NCI-H82 treated with DMSO at 0.1 percent for 48 hours (cell line): ENCODE data around the gene PARD3.

ENCODE experiments used
- DNase-seq: peaks from one replicate; lab custom pipeline; 2025; ENCODE audit not compliant: unreplicated experiment; lab: John Stamatoyannopoulos, UW

PARD3 gene

DNA sequence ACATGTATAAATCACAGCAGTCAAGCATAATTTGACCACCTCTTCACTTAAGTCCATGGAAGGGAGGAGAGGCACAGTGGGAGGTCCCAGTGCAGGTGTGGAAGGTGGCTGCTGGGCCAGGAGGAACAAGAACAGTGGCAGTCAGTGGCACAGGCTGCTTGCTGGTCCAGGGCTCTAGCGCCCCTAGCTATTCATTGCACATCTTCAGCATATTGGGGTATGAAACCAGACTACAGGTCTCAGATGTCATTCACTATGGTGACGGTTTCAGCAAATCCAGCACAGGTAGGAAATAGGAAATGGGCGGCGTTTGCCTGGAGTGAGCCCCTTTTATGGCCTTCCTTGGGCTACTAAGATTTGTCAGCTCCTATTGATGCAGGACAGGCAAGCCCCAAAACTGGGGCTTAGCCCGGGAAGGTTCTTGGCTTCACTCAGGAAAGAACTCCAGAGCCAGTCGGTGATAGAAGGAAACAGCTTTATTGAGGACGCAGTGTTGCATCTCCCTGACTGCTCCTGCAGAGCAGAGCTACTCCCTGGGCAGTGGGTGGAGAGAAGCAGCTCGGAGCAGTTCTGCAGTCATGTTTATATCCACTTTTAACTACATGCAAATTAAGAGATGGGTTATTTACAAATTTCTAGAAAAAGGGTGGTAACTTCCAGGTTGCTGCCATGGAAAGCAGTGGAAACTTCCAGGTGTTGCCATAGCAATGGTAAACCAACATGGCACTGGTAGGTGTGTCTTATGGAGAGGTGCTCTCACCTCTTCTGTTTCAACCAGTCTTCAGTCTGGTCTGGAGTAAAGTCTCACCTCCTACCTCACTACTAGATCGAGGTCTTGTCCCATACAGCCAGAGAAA, 608.8 kb downstream of the PARD3 start:
- DNase-seq: no peak

DNA sequence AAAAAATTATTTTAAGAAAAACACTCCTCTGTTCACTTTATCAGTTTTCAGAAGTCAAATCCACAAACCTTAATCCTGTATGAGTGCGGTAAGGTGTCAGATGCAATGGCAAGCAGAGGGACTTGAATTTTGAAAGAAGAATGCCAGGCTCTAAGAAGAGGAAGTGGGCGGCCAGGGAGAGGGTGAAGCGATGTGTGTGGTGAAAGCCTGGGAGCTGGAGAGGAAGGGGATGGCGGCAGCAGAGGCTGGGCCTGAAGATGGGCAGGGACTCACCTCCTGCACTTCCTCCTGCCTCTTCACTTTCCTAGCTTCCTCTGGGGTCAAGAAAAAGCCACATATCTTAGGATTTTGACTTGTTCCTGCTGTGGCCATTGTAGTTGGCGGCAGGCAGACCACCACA, 609.6 kb downstream of the PARD3 start:
- no peak for DNase-seq

DNA sequence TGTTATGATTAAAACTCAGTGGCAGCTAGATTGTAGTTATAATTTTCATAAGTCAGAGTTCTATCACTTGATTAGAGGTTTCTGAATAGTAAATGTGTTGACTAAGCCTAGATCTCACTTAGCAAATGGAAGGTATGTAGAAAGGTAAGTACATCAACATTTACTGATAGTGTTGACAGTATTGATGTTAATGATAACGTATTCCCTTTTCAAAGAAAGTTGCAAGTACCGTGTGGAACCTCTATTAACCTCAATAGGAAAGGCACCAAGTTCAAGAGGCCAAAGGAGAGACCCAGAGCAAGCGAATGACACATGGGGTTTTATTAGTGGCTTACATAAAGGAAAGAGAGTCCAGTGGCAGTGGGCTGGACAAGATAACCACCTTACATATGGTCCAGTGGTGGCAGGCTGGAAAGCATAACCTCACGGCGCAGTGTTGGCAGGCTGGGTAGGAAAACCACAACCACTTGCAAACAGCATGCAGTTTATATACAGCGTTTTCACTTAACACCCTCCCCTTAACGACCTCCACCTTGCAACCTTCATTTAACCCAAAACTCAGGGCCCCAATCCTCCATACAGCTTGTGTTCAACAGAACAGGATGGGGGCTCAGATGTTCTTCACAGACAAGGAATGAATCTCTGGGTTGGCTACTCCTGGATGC, 611.0 kb downstream of the PARD3 start:
- DNase-seq: no peak

DNA sequence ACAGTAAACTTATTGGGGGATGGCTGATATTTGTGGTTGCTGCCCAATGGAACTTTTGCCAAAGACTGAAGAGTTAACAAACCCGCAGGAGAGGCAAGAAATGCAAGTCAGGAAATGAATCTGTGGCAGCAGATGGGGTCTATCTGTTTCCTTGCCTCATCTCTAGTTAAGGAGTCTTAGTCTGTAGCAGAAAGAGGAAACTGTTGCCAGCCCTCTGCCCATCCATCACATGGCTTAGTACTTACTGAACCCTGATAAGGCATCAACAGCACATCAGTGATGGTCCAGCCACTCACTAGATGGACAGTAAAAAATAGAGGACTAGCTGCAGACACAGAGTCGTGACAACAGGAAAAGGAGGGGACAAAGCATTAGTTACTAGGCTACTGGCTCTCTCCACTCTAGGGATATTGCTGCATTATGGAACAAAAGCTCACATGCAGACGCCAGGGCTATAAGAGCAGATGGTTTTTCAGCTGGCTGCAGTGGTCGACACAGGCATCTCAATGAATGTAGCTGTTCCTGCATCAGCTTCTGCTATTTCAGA, 614.7 kb downstream of the PARD3 start:
- DNase-seq: no peak

DNA sequence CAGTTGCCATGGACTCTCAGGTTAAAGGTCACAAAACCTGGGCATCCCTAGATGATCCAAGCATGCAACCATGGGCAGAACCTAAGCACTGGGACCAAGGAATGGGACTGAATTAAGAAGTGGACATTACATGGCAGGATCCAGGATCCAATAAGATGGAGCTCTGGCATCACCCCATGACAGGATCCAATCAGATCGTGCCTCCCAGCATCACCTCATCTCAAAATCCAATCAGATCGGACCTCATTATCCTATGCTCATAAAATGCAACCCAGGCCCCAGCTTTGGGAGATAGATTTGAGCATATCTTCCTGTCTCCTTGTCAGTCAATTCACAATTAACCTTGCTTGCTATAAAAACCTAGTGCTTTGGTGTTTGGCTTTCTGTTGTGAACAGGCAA, 616.1 kb downstream of the PARD3 start:
- no peak for DNase-seq

DNA sequence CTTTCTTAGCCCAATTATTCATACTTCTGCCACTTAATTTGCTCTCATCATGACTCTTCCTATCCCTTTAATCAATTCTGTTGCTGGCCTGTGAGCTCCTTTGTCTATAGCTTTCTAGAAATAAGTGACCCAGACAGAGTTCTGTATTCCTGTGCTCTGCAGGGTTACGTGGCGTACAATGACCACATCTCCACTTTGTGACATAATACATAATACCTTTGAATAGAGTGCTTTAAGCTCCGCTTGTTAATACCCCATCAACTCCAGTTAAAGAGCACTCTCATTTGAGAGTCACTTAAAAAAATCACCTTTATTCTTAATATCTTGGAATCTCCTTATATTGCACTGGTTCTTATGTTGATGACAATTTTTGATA, 619.0 kb downstream of the PARD3 start:
- DNase-seq: no peak

DNA sequence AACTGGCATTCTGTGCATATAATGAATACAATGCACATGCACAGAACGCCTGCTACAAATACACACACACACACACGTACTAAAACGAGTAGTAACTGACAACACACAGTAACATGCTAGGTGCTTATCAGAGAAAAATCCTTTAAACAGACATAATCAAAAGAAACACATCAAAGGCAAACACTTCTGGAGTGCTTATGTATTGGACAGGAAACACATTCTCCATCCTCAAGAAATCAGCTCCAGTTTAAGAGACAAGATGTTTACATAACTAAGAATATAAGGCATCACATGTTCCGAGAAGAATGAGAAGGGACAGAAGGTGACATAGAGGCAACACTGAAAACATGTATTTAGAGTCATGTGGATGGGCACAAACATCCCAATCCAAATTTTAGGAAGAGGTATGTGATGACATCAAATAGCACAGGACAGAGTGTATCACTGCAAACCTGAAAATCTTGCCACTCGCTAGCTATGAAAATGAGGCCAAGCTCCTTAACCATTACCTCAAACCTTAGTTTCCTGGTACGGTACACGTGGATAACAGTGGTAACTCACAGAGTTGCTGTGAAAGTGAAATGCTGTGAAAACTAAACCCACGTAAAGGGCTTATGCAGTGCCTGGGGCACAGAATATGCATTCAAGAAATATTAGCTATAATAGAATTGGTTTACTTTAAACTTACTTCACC, 619.6 kb downstream of the PARD3 start:
- DNase-seq: no peak

DNA sequence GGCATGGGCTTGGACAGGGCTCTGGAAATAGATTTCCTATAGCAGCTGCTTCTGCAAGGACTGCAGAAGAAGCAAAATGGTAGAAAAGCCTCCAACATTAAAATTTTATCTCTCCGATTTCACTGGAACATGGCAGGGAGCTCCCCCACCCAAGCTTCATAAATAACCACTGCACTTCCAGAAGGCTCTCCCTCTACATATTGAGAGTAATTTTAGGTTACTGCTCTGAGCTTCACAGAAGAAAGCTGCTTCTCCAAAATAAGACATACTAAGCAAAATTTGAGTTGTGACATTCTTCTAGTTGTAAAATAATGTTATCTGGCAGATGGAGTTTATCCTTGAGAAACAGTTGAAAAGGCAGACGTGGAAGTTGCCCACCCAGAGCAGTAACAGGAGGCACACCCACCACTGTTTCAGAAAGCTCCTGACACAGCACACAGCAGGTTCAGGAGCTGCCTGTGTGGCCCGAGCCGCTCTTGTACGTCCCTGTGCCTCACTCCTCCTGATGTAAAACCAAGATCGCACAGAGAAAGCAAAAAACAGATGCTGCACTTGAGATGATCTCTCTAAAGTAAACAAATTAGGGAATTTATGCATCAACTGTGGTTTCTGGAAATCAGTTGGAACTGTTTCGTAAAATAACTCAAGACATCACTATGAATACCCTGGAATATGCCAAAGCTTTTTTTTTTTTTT, 621.0 kb downstream of the PARD3 start:
- DNase-seq: no peak

DNA sequence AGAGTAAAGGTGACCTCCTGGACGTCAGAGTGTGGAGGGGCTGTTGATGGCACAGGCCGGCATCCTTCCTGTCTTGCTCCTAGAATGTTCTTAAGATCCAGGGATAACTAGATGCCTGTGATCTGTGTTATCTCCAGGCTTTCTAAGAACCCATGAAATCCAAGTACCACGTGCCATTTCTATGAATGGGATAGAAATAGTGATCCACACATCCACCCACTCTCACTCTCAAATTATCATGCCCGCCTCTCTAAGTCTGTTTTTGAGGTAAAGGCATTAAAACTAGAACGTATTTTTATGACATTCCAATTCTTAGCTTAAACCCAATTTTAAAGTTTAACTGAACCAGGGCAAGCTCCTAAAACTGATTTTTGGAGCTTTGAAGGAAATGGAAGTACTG, 622.5 kb downstream of the PARD3 start:
- no peak for DNase-seq

DNA sequence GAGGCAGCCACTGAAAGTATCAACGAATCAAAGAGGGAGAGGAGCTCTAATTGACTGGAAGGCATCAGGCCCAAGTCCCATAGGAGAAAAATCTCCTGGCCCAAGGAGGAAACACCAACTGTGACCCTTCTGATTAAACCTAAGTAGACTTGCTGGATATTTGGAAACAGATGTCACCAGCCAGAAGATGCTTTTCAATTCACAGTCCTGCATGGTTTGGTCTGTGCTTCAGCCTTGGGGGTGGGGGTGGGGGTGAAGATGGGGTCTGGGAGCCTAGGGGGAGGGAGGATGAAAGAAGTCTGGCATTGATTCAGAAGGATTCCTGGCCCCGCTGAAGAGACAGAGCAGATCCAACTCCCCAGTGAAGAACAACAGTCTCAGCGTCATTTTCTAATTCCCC, 623.7 kb downstream of the PARD3 start:
- DNase-seq: no peak

DNA sequence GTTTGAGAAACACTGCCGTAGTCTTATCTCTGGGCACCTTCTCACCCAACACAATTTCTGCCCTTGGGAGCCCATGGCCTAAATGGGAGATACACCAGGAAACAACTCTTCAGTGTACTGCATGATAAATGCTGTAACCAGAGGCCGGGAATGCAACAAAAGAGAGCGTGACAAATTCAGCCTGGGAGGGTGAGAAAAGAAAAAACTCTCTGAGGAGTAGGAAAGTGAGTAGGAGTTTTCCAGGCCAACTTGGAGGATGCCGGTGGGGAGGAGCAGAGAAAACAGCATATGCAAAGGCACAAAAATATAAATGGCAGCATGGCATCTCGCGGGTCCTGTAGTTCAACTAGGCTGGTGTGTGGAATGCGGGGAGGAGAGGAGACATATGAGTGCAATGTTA, 624.5 kb downstream of the PARD3 start:
- DNase-seq: no peak

DNA sequence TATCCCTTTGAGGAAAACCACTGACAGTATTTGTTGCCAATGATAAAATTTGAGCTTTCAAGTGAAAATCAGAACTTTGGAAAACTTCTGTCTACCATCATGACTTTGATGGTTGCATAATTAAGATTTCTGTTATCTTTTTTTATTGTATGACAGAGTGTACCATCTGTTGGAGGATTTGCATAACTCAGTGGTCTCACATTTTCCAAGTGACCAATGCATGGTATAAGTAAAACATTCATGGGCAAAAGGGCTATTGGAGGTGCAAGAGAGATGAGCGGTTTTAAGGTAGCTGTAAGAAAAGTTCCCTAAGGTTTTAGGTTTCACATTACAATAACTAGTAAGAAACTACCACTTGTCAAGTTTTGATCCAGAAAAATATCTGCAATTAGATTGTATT, 625.3 kb downstream of the PARD3 start:
- no peak for DNase-seq

DNA sequence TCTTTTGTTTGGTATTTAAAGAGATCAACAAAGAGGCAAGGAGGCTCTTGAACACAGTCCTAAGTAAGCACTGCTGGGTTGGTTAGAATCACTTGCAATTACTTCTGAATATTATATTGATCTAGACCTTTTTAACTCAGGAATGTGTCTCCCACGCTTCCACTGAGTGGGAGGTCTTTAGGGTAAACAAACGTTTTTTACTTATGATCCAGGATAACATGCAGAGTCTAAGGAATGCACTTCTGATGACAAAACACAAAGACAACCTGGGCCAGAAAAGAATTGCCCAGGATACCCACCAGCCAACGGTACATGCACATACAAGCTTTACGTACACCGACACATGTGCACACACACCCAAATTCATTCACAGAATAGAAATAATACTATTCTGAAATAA, 626.9 kb downstream of the PARD3 start:
- DNase-seq: no peak

DNA sequence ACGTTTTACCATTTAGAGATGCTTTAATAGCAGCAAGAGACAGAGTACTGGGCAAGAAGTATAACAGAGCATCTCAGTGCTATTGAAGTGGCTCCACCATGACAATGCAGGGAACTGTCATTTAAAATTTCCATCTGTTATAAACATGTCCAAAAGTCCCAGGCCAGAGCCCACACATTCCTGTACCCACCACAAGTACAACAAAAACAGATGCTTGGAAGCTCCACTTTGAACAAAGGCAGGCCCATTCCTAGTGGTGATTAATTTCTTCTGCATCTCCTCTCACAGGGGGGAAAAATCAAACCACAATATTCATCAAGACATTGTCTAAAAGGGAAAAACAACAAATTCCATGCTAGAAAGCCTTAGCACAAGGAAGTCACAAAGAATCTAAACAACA, 627.9 kb downstream of the PARD3 start:
- DNase-seq: no peak

DNA sequence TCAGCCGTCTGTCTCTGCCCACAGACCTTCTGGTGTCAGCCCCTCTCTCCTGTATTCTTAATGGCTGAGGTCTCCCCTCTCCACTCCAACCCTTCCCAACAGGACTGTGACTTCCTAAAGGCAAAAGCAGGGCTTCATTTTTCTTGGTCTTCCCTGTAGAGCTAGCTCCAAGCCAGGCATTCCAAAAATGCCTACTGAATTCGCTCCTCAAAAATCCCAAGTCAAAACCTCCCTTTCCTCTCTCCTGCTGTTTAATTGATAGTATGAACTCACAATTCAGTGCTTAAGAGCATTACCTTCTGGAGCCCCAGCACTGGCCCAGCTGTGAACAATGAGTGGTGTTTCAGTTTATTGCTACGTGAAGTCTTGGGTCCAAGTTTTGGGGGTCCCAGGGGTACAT, 628.4 kb downstream of the PARD3 start:
- no peak for DNase-seq

DNA sequence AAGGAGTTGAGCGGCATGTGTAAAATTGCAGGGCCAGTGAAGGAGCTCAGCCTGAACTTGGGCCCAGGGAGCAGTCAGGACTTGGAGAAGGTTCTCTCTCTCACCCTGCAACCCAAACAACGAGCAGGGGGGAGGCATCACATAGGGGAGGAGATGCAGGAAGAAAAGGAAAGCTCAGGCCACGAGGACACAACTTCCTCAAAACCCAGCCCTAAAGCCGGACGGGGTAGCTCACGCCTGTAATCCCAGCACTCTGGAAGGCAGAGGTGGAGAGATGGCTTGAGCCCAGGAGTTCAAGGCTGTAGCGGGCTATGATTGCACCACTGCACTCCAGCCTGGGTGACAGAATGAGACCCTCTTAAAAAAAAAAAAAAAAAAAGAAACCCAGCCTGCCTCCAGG, 629.1 kb downstream of the PARD3 start:
- no peak for DNase-seq

DNA sequence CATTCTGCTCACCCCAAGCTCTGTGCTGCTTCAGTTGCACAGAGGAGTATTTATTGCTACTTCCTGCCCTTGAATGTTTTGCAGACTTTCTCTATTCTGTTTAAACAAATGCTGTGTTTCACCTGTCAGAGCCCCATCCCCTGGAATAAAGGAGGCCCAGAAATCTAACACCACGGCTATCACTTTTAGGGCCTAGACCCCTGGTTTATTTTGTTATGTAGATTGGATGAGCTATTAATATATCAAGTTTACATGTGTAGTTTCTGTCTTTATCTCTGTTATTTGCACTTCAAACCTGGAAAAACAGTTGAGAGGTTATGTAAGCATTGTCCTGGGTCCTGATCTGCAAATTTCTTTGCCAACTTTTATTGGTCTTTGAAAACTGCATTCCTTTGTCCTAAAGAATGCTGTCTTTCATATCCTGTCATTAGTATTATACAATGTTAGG, 630.1 kb downstream of the PARD3 start:
- no peak for DNase-seq

DNA sequence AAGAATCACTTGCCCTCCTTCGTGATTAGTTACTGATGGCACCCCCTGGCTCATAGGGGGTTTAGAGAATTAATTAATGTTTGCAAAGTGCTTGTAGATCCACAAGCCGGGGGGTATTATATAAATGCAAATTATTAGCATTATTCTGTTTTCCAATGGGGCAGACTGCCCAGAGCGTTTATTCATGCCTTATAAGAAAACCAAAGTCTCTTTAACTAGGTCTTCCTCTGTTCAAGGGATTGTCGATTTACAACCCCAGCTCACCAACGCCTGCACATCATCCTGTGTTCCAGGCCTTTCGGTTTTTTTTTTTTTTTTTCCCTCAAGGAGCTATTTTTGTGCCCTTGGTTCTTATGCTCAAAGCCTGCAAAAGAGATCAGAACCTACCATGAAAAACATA, 630.7 kb downstream of the PARD3 start:
- DNase-seq: no peak

DNA sequence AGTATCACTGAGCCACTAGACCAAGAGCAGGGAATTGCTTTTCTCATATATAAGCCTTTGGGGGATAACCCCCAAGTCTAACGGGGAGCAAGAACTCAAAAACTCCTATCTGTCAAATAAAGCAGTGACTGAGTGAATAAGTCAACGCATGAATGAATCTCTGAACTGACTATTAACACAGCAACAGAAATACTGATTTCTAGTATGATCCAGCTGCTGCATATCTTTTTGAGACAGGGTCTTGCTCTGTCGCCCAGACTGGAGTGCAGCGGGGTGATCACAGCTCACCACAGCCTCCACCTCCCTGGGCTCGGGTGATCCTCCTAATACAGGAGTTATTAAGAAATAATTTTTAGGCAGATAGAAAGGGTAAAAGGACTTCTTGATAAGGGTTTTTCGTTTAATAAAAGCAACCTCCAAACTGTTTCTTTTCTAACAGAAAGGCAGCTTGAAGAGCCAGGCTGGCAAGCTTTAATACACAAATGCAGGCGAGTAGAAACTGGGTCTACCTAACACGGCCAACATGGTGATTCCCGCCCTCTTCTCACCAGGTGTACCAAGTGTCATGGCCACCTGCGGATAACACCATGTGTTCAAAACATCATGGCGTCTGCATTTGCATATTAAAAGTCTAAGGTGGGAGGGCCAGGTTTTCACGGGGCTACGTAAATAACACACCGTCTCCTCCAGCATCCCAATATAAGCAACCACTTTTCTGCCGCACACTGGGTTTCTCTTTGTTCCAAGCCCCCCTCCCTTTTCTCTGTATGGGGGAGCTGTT, 631.9 kb downstream of the PARD3 start:
- no peak for DNase-seq

DNA sequence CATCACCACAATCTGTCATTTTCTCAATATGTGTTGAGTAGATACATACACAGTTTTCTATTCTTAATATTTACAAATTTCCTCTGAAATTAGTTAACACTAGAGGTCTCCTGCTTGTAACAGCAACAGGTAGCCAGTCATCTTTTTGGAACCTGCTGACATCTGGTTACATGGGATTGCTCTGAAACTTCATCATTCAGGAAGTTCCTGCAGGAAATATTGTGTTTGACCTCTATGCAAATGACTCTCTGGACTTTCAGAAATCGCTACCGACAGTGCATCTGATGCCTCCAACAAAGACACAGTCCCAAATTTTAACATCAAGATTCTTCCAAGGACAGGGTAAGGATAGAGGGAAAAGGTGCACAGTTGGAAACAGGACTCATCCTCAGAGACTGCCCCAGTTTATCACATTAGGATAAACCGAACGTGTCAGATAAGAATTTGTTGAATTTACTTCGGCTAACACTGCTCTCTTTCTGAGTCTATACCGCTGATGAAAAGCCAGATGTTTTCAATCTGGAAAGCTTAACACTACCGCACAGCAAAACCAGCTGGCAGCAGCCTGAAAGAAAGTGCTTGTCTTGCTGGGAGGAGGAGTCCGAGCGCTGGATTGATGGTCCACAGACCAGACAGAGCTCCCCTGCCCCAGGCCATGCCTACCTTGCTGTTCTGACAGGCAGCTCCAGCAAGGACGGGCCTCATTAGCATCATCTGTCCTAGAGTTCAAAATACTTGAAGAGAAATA, 633.4 kb downstream of the PARD3 start:
- DNase-seq: no peak
